WTC11 (cell line): ENCODE results near the gene ABI3. TPM values are rescaled to one million over a fixed set of nuclear protein-coding genes. Genes with fewer than 3 reads are reported as not detected.

Source experiments
- ATAC-seq: fragments of 200-7000 bp; cut with Tn5 transposase; 2 replicates; pipeline ENCODE4 v1.10.0; 2021; ENCODE audit warnings: mild to moderate bottlenecking, moderate library complexity
- CTCF ChIA-PET: fragments of 300-600 bp; sonication (Branson Sonifier 250); formaldehyde crosslinking; loops from one replicate; lab custom pipeline; 2021; ENCODE audit warnings: antibody characterized with exemption; lab: Charles Lee
- POLR2A ChIA-PET: fragments of 350-600 bp; sonication (Branson Sonifier 250); formaldehyde crosslinking; loops from one replicate; lab custom pipeline; 2021; ENCODE audit warnings: antibody characterized with exemption; lab: Charles Lee
- DNase-seq: peaks from one replicate; pipeline ENCODE4 v3.0.0; 2021; ENCODE audit warnings: low spot score
- H3K27ac Mint-ChIP-seq: 2 replicates; pipeline ENCODE4 v1.8.0; 2021; ENCODE audit warnings: mixed read lengths
- H3K27me3 Mint-ChIP-seq: 2 replicates; pipeline ENCODE4 v1.8.0; 2021; ENCODE audit warnings: low read depth, mild to moderate bottlenecking, moderate library complexity, mixed read lengths
- H3K36me3 Mint-ChIP-seq: 2 replicates; pipeline ENCODE4 v1.8.0; 2021; ENCODE audit warnings: mixed read lengths
- H3K4me1 Mint-ChIP-seq: 2 replicates; pipeline ENCODE4 v1.8.0; 2022; ENCODE audit warnings: mixed read lengths
- H3K4me3 Mint-ChIP-seq: 2 replicates; pipeline ENCODE4 v1.8.0; 2021; ENCODE audit warnings: mild to moderate bottlenecking, moderate library complexity, mixed read lengths
- H3K9me3 Mint-ChIP-seq: 2 replicates; pipeline ENCODE4 v1.8.0; 2021; ENCODE audit warnings: mixed read lengths
- ATF6 ChIP-seq: sonication (generic); formaldehyde crosslinking; IDR thresholded peaks from 2 replicates; pipeline ENCODE4 v1.8.1; 2023; ENCODE audit warnings: mild to moderate bottlenecking, missing genetic modification reagents
- CTCF ChIP-seq: fragments of 200-600 bp; IDR thresholded peaks from 2 replicates; pipeline ENCODE4 v1.8.0; 2022; ENCODE audit warnings: antibody characterized with exemption
- E2F1 ChIP-seq: sonication (generic); formaldehyde crosslinking; IDR thresholded peaks from 2 replicates; pipeline ENCODE4 v1.8.0; 2022; ENCODE audit warnings: mild to moderate bottlenecking, missing genetic modification reagents
- EMX1 ChIP-seq: fragments of 250-450 bp; sonication (Bioruptor Pico); IDR thresholded peaks from 2 replicates; pipeline ENCODE4 v1.8.0; 2021; ENCODE audit warnings: mild to moderate bottlenecking
- ERG ChIP-seq: fragments of 250-450 bp; sonication (Bioruptor Pico); IDR thresholded peaks from 2 replicates; pipeline ENCODE4 v1.8.0; 2021; ENCODE audit warnings: mild to moderate bottlenecking
- ESRRA ChIP-seq: sonication (generic); formaldehyde crosslinking; IDR thresholded peaks from 2 replicates; pipeline ENCODE4 v1.8.1; 2022; ENCODE audit warnings: mild to moderate bottlenecking, missing genetic modification reagents, borderline replicate concordance
- FOXJ3 ChIP-seq: sonication (generic); formaldehyde crosslinking; IDR thresholded peaks from 2 replicates; pipeline ENCODE4 v1.9.0; 2021; ENCODE audit warnings: missing genetic modification reagents, mild to moderate bottlenecking, borderline replicate concordance
- GABPB1 ChIP-seq: sonication (generic); formaldehyde crosslinking; IDR thresholded peaks from 2 replicates; pipeline ENCODE4 v1.8.1; 2023; ENCODE audit warnings: mild to moderate bottlenecking, missing genetic modification reagents
- GRHL2 ChIP-seq: fragments of 250-450 bp; sonication (Bioruptor Pico); IDR thresholded peaks from 2 replicates; pipeline ENCODE4 v1.8.0; 2022; ENCODE audit warnings: mild to moderate bottlenecking, moderate library complexity; ENCODE audit not compliant: insufficient replicate concordance, severe bottlenecking
- HMGA2 ChIP-seq: fragments of 250-450 bp; sonication (Bioruptor Pico); IDR thresholded peaks from 2 replicates; pipeline ENCODE4 v1.4.0; 2021; ENCODE audit warnings: mild to moderate bottlenecking, moderate library complexity
- JUN ChIP-seq: sonication (generic); formaldehyde crosslinking; IDR thresholded peaks from 2 replicates; pipeline ENCODE4 v1.8.0; 2023; ENCODE audit warnings: mild to moderate bottlenecking, missing genetic modification reagents
- MAX ChIP-seq: sonication (generic); formaldehyde crosslinking; IDR thresholded peaks from 2 replicates; pipeline ENCODE4 v1.8.0; 2022; ENCODE audit warnings: mild to moderate bottlenecking, missing genetic modification reagents
- PREB ChIP-seq: sonication (generic); formaldehyde crosslinking; IDR thresholded peaks from 2 replicates; pipeline ENCODE4 v1.8.1; 2022; ENCODE audit warnings: mild to moderate bottlenecking, missing genetic modification reagents, moderate library complexity, borderline replicate concordance
- SMAD3 ChIP-seq: sonication (generic); formaldehyde crosslinking; IDR thresholded peaks from 2 replicates; pipeline ENCODE4 v1.8.0; 2022; ENCODE audit warnings: missing genetic modification reagents, mild to moderate bottlenecking, borderline replicate concordance
- ZNF263 ChIP-seq: sonication (generic); formaldehyde crosslinking; IDR thresholded peaks from 2 replicates; pipeline ENCODE4 v1.8.1; 2022; ENCODE audit warnings: low read depth, mild to moderate bottlenecking, moderate library complexity, missing genetic modification reagents
- ZNF425 ChIP-seq: fragments of 250-450 bp; sonication (Bioruptor Pico); conservative IDR thresholded peaks from 2 replicates; pipeline ENCODE4 v1.9.0; 2021; ENCODE audit warnings: mild to moderate bottlenecking
- ZNF512 ChIP-seq: sonication (generic); formaldehyde crosslinking; IDR thresholded peaks from 2 replicates; pipeline ENCODE4 v1.8.1; 2022; ENCODE audit warnings: missing genetic modification reagents, borderline replicate concordance
- ZNF532 ChIP-seq: fragments of 250-450 bp; sonication (Bioruptor Pico); IDR thresholded peaks from 2 replicates; pipeline ENCODE4 v1.9.0; 2021; ENCODE audit warnings: mild to moderate bottlenecking, borderline replicate concordance
- total RNA-seq: library from RNA; stranded (reverse); gene quantifications from 3 replicates; pipeline ENCODE4 v1.2.3, GENCODE V29; 2021

Gene ABI3
- total RNA-seq, 1 experiment from 2014 or later: 1.5 TPM

GRCh38 chr17:49191409-49191916, 19.0 kb upstream of the ABI3 start:
- no peak for ATAC-seq
- Mint-ChIP-seq H3K9me3 (no peaks in the 10 kb centered on the region), H3K36me3 (no peaks in the 10 kb centered on the region), H3K4me1 (peaks cover 10% of the 10 kb centered on the region), H3K4me3 (peak overlapping the region; percentile 96), H3K27me3 (no peaks in the 10 kb centered on the region; the same call in 1 of the 2 replicates), H3K27ac (peak overlapping the region; percentile 93)
- no peak for TF ChIP-seq ZNF512 (CRISPR knock-in tag)
- TF ChIP-seq SMAD3 (CRISPR knock-in tag): no peak
- TF ChIP-seq ATF6 (CRISPR knock-in tag): no peak
- TF ChIP-seq GRHL2 (CRISPR knock-in tag): no peak
- TF ChIP-seq FOXJ3 (CRISPR knock-in tag): no peak
- no peak for TF ChIP-seq PREB (CRISPR knock-in tag)
- TF ChIP-seq ERG (CRISPR knock-in tag): no peak
- TF ChIP-seq ZNF263 (CRISPR knock-in tag): no peak
- TF ChIP-seq E2F1 (CRISPR knock-in tag): no peak
- TF ChIP-seq GABPB1: no peak
- TF ChIP-seq HMGA2 (CRISPR knock-in tag): no peak
- TF ChIP-seq ESRRA (CRISPR knock-in tag): no peak
- TF ChIP-seq MAX (CRISPR knock-in tag): no peak
- TF ChIP-seq ZNF532 (CRISPR knock-in tag): no peak
- no peak for TF ChIP-seq ZNF425
- no peak for TF ChIP-seq EMX1
- no peak for TF ChIP-seq JUN (CRISPR knock-in tag)
- TF ChIP-seq CTCF: no peak
- ChIA-PET POLR2A (interaction anchor here (0.8 kb wide), 1 partner anchor 11 kb away, joined by 3 read pairs; no protein-coding TSS in a partner anchor), CTCF (interaction anchor here (0.7 to 4.1 kb wide), 8 partner anchors 9 to 299 kb away, joined by 3 to 26 read pairs (median 4); partner anchors contain the start of genes ATP5MC1 and PHOSPHO1)
- DNase-seq: no peak
